Karpas-422 (cell line): ENCODE measurements around the gene SPDL1. TPM values are rescaled to one million over a fixed set of nuclear protein-coding genes. Genes with fewer than 3 reads are reported as not detected.

ENCODE experiments used
- DNase-seq: peaks from one replicate; pipeline ENCODE4 v3.0.0-alpha.2; 2015
- H2AFZ ChIP-seq: fragments of 200-600 bp; sonication (generic); 2 replicates; pipeline ENCODE4 v1.6.1; 2014; ENCODE audit warnings: antibody characterized with exemption, low read length, mixed read lengths
- H3K27ac ChIP-seq: fragments of 200-600 bp; sonication (generic); 2 replicates; pipeline ENCODE4 v1.5.1; 2014; ENCODE audit warnings: mild to moderate bottlenecking, low read length, moderate library complexity
- H3K27me3 ChIP-seq: fragments of 200-600 bp; sonication (generic); 2 replicates; pipeline ENCODE4 v1.6.1; 2014; ENCODE audit warnings: low read length, mixed read lengths
- H3K36me3 ChIP-seq: fragments of 200-600 bp; sonication (generic); 2 replicates; pipeline ENCODE4 v1.6.1; 2014; ENCODE audit warnings: low read length, mixed read lengths; ENCODE audit not compliant: insufficient read depth
- H3K4me1 ChIP-seq: fragments of 200-600 bp; sonication (generic); 2 replicates; pipeline ENCODE4 v1.6.1; 2014; ENCODE audit warnings: mild to moderate bottlenecking, low read length, mixed read lengths
- H3K4me2 ChIP-seq: fragments of 200-600 bp; sonication (generic); 2 replicates; pipeline ENCODE4 v1.6.1; 2014; ENCODE audit warnings: low read length, low read depth, mild to moderate bottlenecking; ENCODE audit not compliant: poor library complexity, severe bottlenecking
- H3K4me3 ChIP-seq: fragments of 200-600 bp; sonication (generic); 2 replicates; pipeline ENCODE4 v1.5.1; 2014; ENCODE audit warnings: mild to moderate bottlenecking, antibody characterized with exemption, low read length, mixed read lengths
- H3K79me2 ChIP-seq: fragments of 200-600 bp; sonication (generic); 2 replicates; pipeline ENCODE4 v1.6.1; 2014; ENCODE audit warnings: mild to moderate bottlenecking, low read length, mixed read lengths
- H3K9ac ChIP-seq: fragments of 200-600 bp; sonication (generic); 2 replicates; pipeline ENCODE4 v1.6.0; 2014; ENCODE audit warnings: low read length
- H3K9me2 ChIP-seq: fragments of 200-600 bp; sonication (generic), shearing (Covaris generic); replicated peaks from 2 replicates; pipeline ENCODE4 v1.6.0; 2014; ENCODE audit warnings: mild to moderate bottlenecking, low read length, moderate library complexity; ENCODE audit not compliant: insufficient read depth
- H3K9me3 ChIP-seq: fragments of 300-700, 200-600 bp; sonication (generic); 2 replicates; pipeline ENCODE4 v1.6.1; 2014; ENCODE audit warnings: low read length, mixed read lengths
- H4K20me1 ChIP-seq: fragments of 200-600 bp; sonication (generic); 2 replicates; pipeline ENCODE4 v1.6.1; 2014; ENCODE audit warnings: mild to moderate bottlenecking, antibody characterized with exemption, low read length, low read depth; ENCODE audit not compliant: insufficient read depth
- small RNA-seq: library from RNA; depleted of rRNA; stranded (forward); fragments of <200 nt; gene quantifications from one replicate; pipeline ENCODE3, GENCODE V24; 2014
- total RNA-seq: library from RNA; depleted of rRNA; stranded (reverse); fragments of >200 nt; shearing (Covaris generic); gene quantifications from 2 replicates; pipeline ENCODE4 v1.2.3, GENCODE V29; 2014; ENCODE audit warnings: low replicate concordance; rRNA removed

Gene SPDL1
- total RNA-seq, 1 experiment from 2014 or later, result 28.3 TPM

DNA sequence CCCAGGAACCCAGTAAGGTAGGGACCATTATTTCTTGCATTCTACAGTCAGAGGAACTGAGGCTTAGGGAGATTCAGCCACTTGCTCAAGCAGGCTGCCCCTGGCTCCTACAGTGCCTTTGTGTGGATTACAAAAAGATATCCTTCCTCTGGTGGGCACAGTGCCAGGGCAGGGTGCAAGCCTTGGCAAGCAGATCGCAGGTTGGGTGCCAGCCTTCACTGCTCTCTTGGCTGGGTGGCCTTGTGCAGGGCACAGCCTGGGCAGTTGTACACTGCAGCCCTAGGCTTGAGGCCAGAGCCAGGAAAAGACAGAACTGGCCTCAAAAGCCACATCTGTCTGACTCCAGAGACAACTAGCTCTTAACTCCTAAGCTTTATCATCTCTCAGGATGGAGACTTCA, 68.5 kb downstream of the SPDL1 start:
- no peak overlapping the region for H2AFZ ChIP-seq
- DNase-seq, result no peak
- H3K36me3 ChIP-seq, result peaks cover 38% of the 10 kb centered on the region
- H3K9me3 ChIP-seq, result no peaks in the 10 kb centered on the region
- peaks cover 100% of the 10 kb centered on the region for H3K79me2 ChIP-seq
- H3K27me3 ChIP-seq, result no peaks in the 10 kb centered on the region
- no peak overlapping the region for H3K9ac ChIP-seq
- H3K4me3 ChIP-seq, result no peak overlapping the region
- peak overlapping the region; percentile 66 for H3K27ac ChIP-seq
- peaks cover 60% of the 10 kb centered on the region for H4K20me1 ChIP-seq
- H3K9me2 ChIP-seq, result no peaks in the 10 kb centered on the region
- no peak overlapping the region for H3K4me2 ChIP-seq
- H3K4me1 ChIP-seq, result peaks cover 52% of the 10 kb centered on the region

DNA sequence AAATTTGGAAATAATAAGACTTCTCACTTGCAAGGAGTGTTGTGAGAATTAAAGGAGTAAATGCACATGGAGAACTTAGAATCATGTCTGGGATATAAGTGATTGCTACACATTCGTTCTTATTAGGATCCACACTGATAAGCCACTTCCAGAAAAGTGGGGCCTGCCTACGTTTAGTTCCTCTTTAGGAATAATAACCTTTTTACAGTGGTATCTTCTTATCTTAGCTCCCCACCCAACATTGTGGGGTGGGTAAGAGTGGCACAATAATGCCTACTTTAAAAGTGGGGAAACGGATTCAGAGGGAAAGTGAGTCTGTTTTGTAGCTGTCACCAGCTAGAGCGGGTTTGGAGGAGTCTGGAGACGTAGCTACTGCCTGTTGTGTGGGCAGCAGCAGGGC, 69.5 kb downstream of the SPDL1 start:
- Histone ChIP-seq H3K27ac (no peak overlapping the region), H3K9ac (no peak overlapping the region), H3K36me3 (peaks cover 41% of the 10 kb centered on the region)

More for the DNA sequence above, 69.5 kb downstream of the SPDL1 start:
- Histone ChIP-seq H3K9me3 (no peaks in the 10 kb centered on the region), H3K4me1 (peaks cover 41% of the 10 kb centered on the region), H3K4me3 (no peak overlapping the region), H3K4me2 (no peak overlapping the region), H3K27me3 (no peaks in the 10 kb centered on the region), H4K20me1 (peaks cover 50% of the 10 kb centered on the region), H3K79me2 (peaks cover 99% of the 10 kb centered on the region), H3K9me2 (no peaks in the 10 kb centered on the region), H2AFZ (no peak overlapping the region)
- no peak for DNase-seq

Small RNA genes within 50 kb of the gene (small RNA-seq; reads per million reads assigned to genes)
- gene RNU6-477P, result not detected

Other genes with a start within 250 kb of the SPDL1 start
- 199 and 255 TPM in 2 replicates for gene DOCK2, start 53.5 kb downstream of the SPDL1 start, total RNA-seq